ENCODE results near the gene RNF31.

- TF ChIP-seq CTCF (IDR thresholded peaks at IDR 0.05) (no peak), POLR2A (IDR thresholded peaks at IDR 0.05) (no peak), POLR2AphosphoS5 (IDR thresholded peaks at IDR 0.05) (no peak), EP300 (IDR thresholded peaks at IDR 0.05; ENCODE audit: low read depth) (no peak)
These were observed 20.4 kb upstream of the RNF31 start for GRCh38 chr14:24126939-24127338.

Data from transverse colon (tissue), 4 donors.